B cell (primary cell): Measurements from ENCODE around the gene SRRM4. TPM values are rescaled to one million over a fixed set of nuclear protein-coding genes. Genes with fewer than 3 reads are reported as not detected.

Experiments
- ATAC-seq: fragments of 200-7000 bp; cut with Tn5 transposase; one replicate; pipeline ENCODE4 v1.10.0; 2021; ENCODE audit warnings: low read depth, mild to moderate bottlenecking, moderate number of reproducible peaks, moderate library complexity
- CTCF ChIA-PET: fragments of 350-600 bp; sonication (Branson Sonifier 250); formaldehyde crosslinking; loops from one replicate; lab custom pipeline; 2021; ENCODE audit warnings: antibody characterized with exemption, inconsistent platforms; lab: Charles Lee
- POLR2A ChIA-PET: fragments of 350-600 bp; sonication (Branson Sonifier 250); formaldehyde crosslinking; loops from one replicate; lab custom pipeline; 2021; ENCODE audit warnings: antibody characterized with exemption; lab: Charles Lee
- DNase-seq: peaks from one replicate; pipeline ENCODE4 v3.0.0; 2013
- H2AFZ ChIP-seq: 2 replicates; pipeline ENCODE4 v1.6.1; 2012; ENCODE audit warnings: mild to moderate bottlenecking, low read depth, low read length; ENCODE audit not compliant: insufficient read depth, poor library complexity, severe bottlenecking
- H3K27ac ChIP-seq, 2 donors: 1 replicate in 1 of 2; 2 replicates in 1 of 2; pipeline ENCODE4 v1.5.1; 2012 to 2013; ENCODE audit warnings: low read length in 2 of 2, mild to moderate bottlenecking in 2 of 2, moderate library complexity in 1 of 2
- H3K27me3 ChIP-seq, 4 experiments: fragments of 200-600 bp in 1 of 4; sonication (generic) in 1 of 4; replicated peaks in 1 of 4; 1 replicate in 2 of 4; 2 replicates in 2 of 4; pipeline versions ENCODE4 v1.6.1 to v1.7.0; 2013 to 2016; ENCODE audit warnings: low read length in 3 of 4, mild to moderate bottlenecking in 2 of 4, mixed read lengths in 1 of 4, moderate library complexity in 1 of 4; ENCODE audit not compliant: insufficient read depth in 4 of 4, control insufficient read depth in 3 of 4; ENCODE audit errors: control extremely low read depth in 1 of 4
- H3K36me3 ChIP-seq, 2 experiments: replicated peaks in 1 of 2; 1 replicate in 1 of 2; 2 replicates in 1 of 2; pipeline versions ENCODE4 v1.6.1 to v1.7.1; 2013; ENCODE audit warnings: low read length in 1 of 2; ENCODE audit not compliant: insufficient read depth in 2 of 2, control insufficient read depth in 1 of 2; ENCODE audit errors: control extremely low read depth in 1 of 2, extremely low read depth in 1 of 2
- H3K4me1 ChIP-seq, 2 donors: fragments of 200-600 bp in 1 of 2; sonication (generic) in 1 of 2; 1 replicate in 1 of 2; 2 replicates in 1 of 2; pipeline versions ENCODE4 v1.5.1 to v1.6.1; 2013 to 2017; ENCODE audit warnings: low read length in 2 of 2; ENCODE audit not compliant: control insufficient read depth in 2 of 2, insufficient read depth in 2 of 2
- H3K4me2 ChIP-seq: replicated peaks from 2 replicates; pipeline ENCODE3; 2012; ENCODE audit warnings: mild to moderate bottlenecking, low read depth, low read length; ENCODE audit not compliant: poor library complexity, severe bottlenecking
- H3K4me3 ChIP-seq, 5 experiments: fragments of 200-600 bp in 1 of 5; sonication (generic) in 1 of 5; 1 replicate in 3 of 5; 2 replicates in 2 of 5; pipeline versions ENCODE4 v1.5.1 to v1.7.0; 2011 to 2016; ENCODE audit warnings: low read length in 4 of 5, mild to moderate bottlenecking in 4 of 5, low read depth in 2 of 5, control low read depth in 1 of 5, moderate library complexity in 1 of 5; ENCODE audit not compliant: insufficient read depth in 1 of 5; ENCODE audit errors: control extremely low read depth in 1 of 5, extremely low read depth in 1 of 5
- H3K79me2 ChIP-seq: fragments of 200-600 bp; sonication (generic); one replicate; pipeline ENCODE4 v1.6.0; 2016; ENCODE audit warnings: low read length; ENCODE audit not compliant: control insufficient read depth, insufficient read depth
- H3K9ac ChIP-seq: fragments of 200-600 bp; sonication (generic); 2 replicates; pipeline ENCODE4 v1.6.1; 2017; ENCODE audit warnings: mild to moderate bottlenecking, low read length, moderate library complexity
- H3K9me3 ChIP-seq, 3 donors: one replicate each; pipeline versions ENCODE4 v1.6.1 to v1.7.1; 2013; ENCODE audit warnings: low read length in 2 of 3; ENCODE audit not compliant: control insufficient read depth in 2 of 3, insufficient read depth in 1 of 3; ENCODE audit errors: control extremely low read depth in 1 of 3
- H4K20me1 ChIP-seq: 2 replicates; pipeline ENCODE4 v1.6.0; 2012; ENCODE audit warnings: mild to moderate bottlenecking, low read length; ENCODE audit not compliant: insufficient read depth, control insufficient read depth, poor library complexity, severe bottlenecking
- H3K27ac Mint-ChIP-seq: one replicate; pipeline ENCODE4 v1.8.0; 2021; ENCODE audit warnings: mixed read lengths
- H3K27me3 Mint-ChIP-seq: one replicate; pipeline ENCODE4 v1.8.0; 2021; ENCODE audit warnings: mixed read lengths
- H3K4me1 Mint-ChIP-seq: one replicate; pipeline ENCODE4 v1.8.0; 2021; ENCODE audit warnings: mixed read lengths
- H3K4me3 Mint-ChIP-seq: one replicate; pipeline ENCODE4 v1.8.0; 2021; ENCODE audit warnings: mixed read lengths
- H3K9me3 Mint-ChIP-seq: one replicate; pipeline ENCODE4 v1.8.0; 2022; ENCODE audit warnings: mixed read lengths; ENCODE audit not compliant: insufficient read depth
- CTCF ChIP-seq: fragments of 200-600 bp; IDR thresholded peaks from one replicate; pipeline ENCODE4 v1.8.0; 2022; ENCODE audit warnings: antibody characterized with exemption, mild to moderate bottlenecking
- EZH2 ChIP-seq: IDR thresholded peaks from 2 replicates; pipeline ENCODE4 v1.6.1; 2012; ENCODE audit warnings: borderline replicate concordance, low read depth, mild to moderate bottlenecking, moderate library complexity, low read length; ENCODE audit not compliant: insufficient read depth, poor library complexity, severe bottlenecking
- WGBS: methylation state at CpG from one replicate; pipeline ENCODE4 v1.1.5; 2013; ENCODE audit warnings: missing lambda C conversion rate; ENCODE audit not compliant: insufficient coverage; 5-methylcytosine and 5-hydroxymethylcytosine counted together
- intact Hi-C: fragments of 100-400 bp; cut with micrococcal nuclease; formaldehyde crosslinking; loops from one replicate; pipeline ENCODE4 v1.10.0; 2022
- polyA plus RNA-seq: library from polyadenylated mRNA; depleted of rRNA; stranded (reverse); fragments of >200 nt; gene quantifications from 2 replicates; pipeline ENCODE4 v1.2.3, GENCODE V29; 2012
- total RNA-seq, 2 donors: library from RNA; stranded (reverse); fragments of 120-200 nt in 1 of 2; gene quantifications; 1 replicate in 1 of 2; 2 replicates in 1 of 2; pipeline versions ENCODE4 v1.2.3 to v1.2.4, GENCODE V29; 2013 to 2022

Gene SRRM4
- total and polyA plus RNA-seq, 2 donors (not counting 1 experiment from before 2014, with no cell fraction given) = not detected

GRCh38 chr12:118960865-118961264, 20.5 kb upstream of the SRRM4 start:
- CTCF ChIA-PET = no interaction called here
- no peak overlapping the region for H3K9ac ChIP-seq
- H3K4me1 Mint-ChIP-seq = no peaks in the 10 kb centered on the region
- no peak overlapping the region for H3K4me3 Mint-ChIP-seq
- TF ChIP-seq EZH2 = no peak
- no peak for TF ChIP-seq CTCF
- H3K79me2 ChIP-seq = no peaks in the 10 kb centered on the region
- H3K4me1 ChIP-seq = no peaks in the 10 kb centered on the region
- DNase-seq = no peak
- no peak overlapping the region for H3K4me3 ChIP-seq
- no peaks in the 10 kb centered on the region for H3K27me3 ChIP-seq
- 76% methylated on average over 6 of the region's 6 CpGs for WGBS
- no peak overlapping the region for H2AFZ ChIP-seq
- H3K27ac Mint-ChIP-seq = no peak overlapping the region
- intact Hi-C loops = no loop called here
- no peak overlapping the region for H3K27ac ChIP-seq
- POLR2A ChIA-PET = no interaction called here
- peaks cover 3% of the 10 kb centered on the region for H3K27me3 Mint-ChIP-seq
- no peak for ATAC-seq
- peaks cover 0 to 4% (median 0%) of the 10 kb centered on the region in 3 donors for H3K9me3 ChIP-seq
- peaks cover 4% of the 10 kb centered on the region for H3K9me3 Mint-ChIP-seq
- no peaks in the 10 kb centered on the region for H3K36me3 ChIP-seq
- H3K4me2 ChIP-seq = no peak overlapping the region
- no peaks in the 10 kb centered on the region for H4K20me1 ChIP-seq

DNA sequence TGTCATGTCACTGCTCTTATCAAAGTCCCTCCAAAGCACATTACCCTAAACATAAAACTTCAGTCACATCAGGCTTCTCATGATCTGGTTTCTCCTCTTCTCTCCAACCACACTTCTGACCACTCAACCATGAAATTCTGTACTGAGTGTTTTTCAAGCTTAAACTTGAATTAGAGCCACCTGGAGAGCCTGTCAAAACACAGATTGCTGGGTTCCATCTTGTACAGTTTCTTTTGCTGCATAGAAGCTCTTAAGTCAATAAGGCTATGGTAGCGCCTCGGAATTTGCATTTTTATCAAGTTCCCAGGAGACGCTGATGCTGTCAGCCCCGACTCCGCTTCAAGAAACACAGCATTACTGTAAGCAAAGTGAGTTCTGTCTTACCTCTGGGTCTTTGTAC, 16.4 kb upstream of the SRRM4 start:
- Mint-ChIP-seq H3K4me1 (no peaks in the 10 kb centered on the region), H3K27ac (no peak overlapping the region), H3K9me3 (peaks cover 4% of the 10 kb centered on the region), H3K4me3 (no peak overlapping the region), H3K27me3 (peaks cover 6% of the 10 kb centered on the region)
- WGBS = 96% methylated on average over 5 of the region's 5 CpGs
- CTCF ChIA-PET = no interaction called here
- no peaks in the 10 kb centered on the region for H3K79me2 ChIP-seq
- DNase-seq = no peak
- H3K36me3 ChIP-seq = no peaks in the 10 kb centered on the region
- intact Hi-C loops = no loop called here
- no peak overlapping the region for H3K4me3 ChIP-seq
- TF ChIP-seq EZH2 (no peak), CTCF (no peak)
- H3K9me3 ChIP-seq = peaks cover 0 to 6% (median 0%) of the 10 kb centered on the region in 3 donors
- no peaks in the 10 kb centered on the region for H3K4me1 ChIP-seq
- no peak overlapping the region for H3K9ac ChIP-seq
- peaks cover 0 to 3% (median 0%) of the 10 kb centered on the region in 4 experiments for H3K27me3 ChIP-seq
- H3K27ac ChIP-seq = no peak overlapping the region
- H2AFZ ChIP-seq = no peak overlapping the region
- POLR2A ChIA-PET = no interaction called here
- no peak for ATAC-seq
- no peak overlapping the region for H3K4me2 ChIP-seq
- no peaks in the 10 kb centered on the region for H4K20me1 ChIP-seq
